Spleen (tissue), 11 donors: ENCODE measurements around the gene SGPL1. TPM values are rescaled to one million over a fixed set of nuclear protein-coding genes. Genes with fewer than 3 reads are reported as not detected.
"Not testable (repeated sequence)": the region's sequence is repeated elsewhere in the genome, so short reads cannot be mapped to it uniquely, and the experiment has no call there.

Source experiments
- DNase-seq: peaks from one replicate; pipeline ENCODE4 v3.0.0-alpha.2; 2020
- H3K27ac ChIP-seq, 8 donors: fragments of 200-600 bp; sonication (generic) in 7 of 8; 1 replicate in 4 of 8; 2 replicates in 4 of 8; pipeline versions ENCODE4 v1.5.0 to v1.8.0; 2016 to 2021; ENCODE audit warnings: inconsistent platforms in 4 of 8, mild to moderate bottlenecking in 4 of 8, moderate library complexity in 1 of 8
- H3K27me3 ChIP-seq, 7 donors: fragments of 200-600 bp; sonication (generic) in 6 of 7; replicated peaks in 1 of 7; 1 replicate in 4 of 7; 2 replicates in 3 of 7; pipeline versions ENCODE4 v1.5.0 to v1.8.0; 2016 to 2021; ENCODE audit warnings: inconsistent platforms in 3 of 7, mild to moderate bottlenecking in 1 of 7
- H3K36me3 ChIP-seq, 6 donors: fragments of 200-600 bp; sonication (generic) in 5 of 6; 1 replicate in 4 of 6; 2 replicates in 2 of 6; pipeline versions ENCODE4 v1.5.0 to v1.8.0; 2016 to 2021; ENCODE audit warnings: inconsistent platforms in 2 of 6
- H3K4me1 ChIP-seq, 6 donors: fragments of 200-600 bp; sonication (generic) in 5 of 6; 1 replicate in 3 of 6; 2 replicates in 3 of 6; pipeline versions ENCODE4 v1.5.0 to v1.8.0; 2016 to 2021; ENCODE audit warnings: inconsistent platforms in 3 of 6
- H3K4me3 ChIP-seq, 8 donors: fragments of 200-600 bp; sonication (generic) in 7 of 8; 1 replicate in 4 of 8; 2 replicates in 4 of 8; pipeline versions ENCODE4 v1.5.0 to v1.8.0; 2016 to 2021; ENCODE audit warnings: inconsistent platforms in 4 of 8, mild to moderate bottlenecking in 4 of 8, moderate library complexity in 2 of 8
- H3K9me3 ChIP-seq, 8 donors: fragments of 200-600 bp; sonication (generic) in 7 of 8; 1 replicate in 4 of 8; 2 replicates in 4 of 8; pipeline versions ENCODE4 v1.5.0 to v1.8.0; 2016 to 2021; ENCODE audit warnings: inconsistent platforms in 4 of 8
- CTCF ChIP-seq, 11 experiments: fragments of 200-600 bp in 7 of 11; fragments of 450-650 bp in 4 of 11; sonication (generic) in 4 of 11; IDR thresholded peaks in 8 of 11; conservative IDR thresholded peaks in 3 of 11; 1 replicate in 7 of 11; 2 replicates in 4 of 11; pipeline versions ENCODE4 v1.4.0 to v1.8.0; 2016 to 2021; ENCODE audit warnings: antibody characterized with exemption in 11 of 11, inconsistent platforms in 4 of 11, mild to moderate bottlenecking in 1 of 11
- POLR2A ChIP-seq, 3 donors: fragments of 450-650 bp; IDR thresholded peaks; one replicate each; pipeline ENCODE4 v1.5.1; 2017; ENCODE audit warnings: antibody characterized with exemption in 3 of 3, mild to moderate bottlenecking in 1 of 3
- POLR2AphosphoS5 ChIP-seq, 3 donors: sonication (generic); formaldehyde crosslinking; IDR thresholded peaks; one replicate each; pipeline ENCODE4 v1.5.1; 2017; ENCODE audit warnings: antibody characterized with exemption in 3 of 3
- WGBS, 5 donors: extraction: QIAGEN DNeasy Blood & Tissue Kit in 3 of 5; methylation state at CpG; one replicate each; pipeline versions ENCODE4 v1.1.5 to v1.1.7; 2013 to 2018; 5-methylcytosine and 5-hydroxymethylcytosine counted together
- intact Hi-C: fragments of 100-400 bp; cut with DNase I; formaldehyde crosslinking; loops from one replicate; pipeline ENCODE4 v1.15.0; 2023; ENCODE audit warnings: low total_unique reads
- polyA plus RNA-seq, 3 donors: library from polyadenylated mRNA; stranded (reverse); fragments of 200-250 nt; gene quantifications; one replicate each; pipeline ENCODE4 v1.2.1, GENCODE V29; 2013
- total RNA-seq, 7 donors: library from RNA; depleted of rRNA in 3 of 7; stranded (reverse); fragments of >200 nt in 3 of 7; fragmentation: NEBNext Ultra II Directional in 4 of 7; extraction: Animal tissue kit (Norgen Biotek cat#: 25700) in 4 of 7; gene quantifications; one replicate each; pipeline versions ENCODE4 v1.1.0 to v1.2.1, GENCODE V29; 2016 to 2021
- donor health status: healthy with polysubstance abuse.
- donor health status: DM: no; HTN: no; CAD: no; lungs with moderate emphysema.
- donor health status: DM: no; HTN: no; CAD: no.
- donor health status: Bipolar disorder and iron deficiency.
- donor health status: healthy.
- donor health status: DM: no; HTN: no; CAD: no.
- donor health status: DM: yes; HTN: yes; CAD: no.

The SGPL1 gene
- total and polyA plus RNA-seq, 10 donors, result 6.8 to 75.1 (median 60.7) TPM

- TF ChIP-seq POLR2AphosphoS5 (IDR thresholded peaks at IDR 0.05) (no peak), CTCF (IDR thresholded peaks at IDR 0.05 in 8 of 11, conservative IDR thresholded peaks at IDR 0.05 in 3 of 11) (no peak), POLR2A (IDR thresholded peaks at IDR 0.05) (no peak)
- no peak for DNase-seq
These were observed 100.5 kb downstream of the SGPL1 start for GRCh38 chr10:70916241-70916640.

GRCh38 chr10:70917226-70917625 is 101.5 kb downstream of the SGPL1 start:
- WGBS, 5 donors, result 72 to 90% (median 85%) methylated on average over 5 of the region's 5 CpGs
- TF ChIP-seq CTCF (IDR thresholded peaks at IDR 0.05 in 8 of 11, conservative IDR thresholded peaks at IDR 0.05 in 3 of 11), result no peak
- TF ChIP-seq POLR2AphosphoS5 (IDR thresholded peaks at IDR 0.05), result no peak
- TF ChIP-seq POLR2A (IDR thresholded peaks at IDR 0.05), result no peak
- Histone ChIP-seq H3K4me3 (no peak overlapping the region), H3K9me3 (no peaks in the 10 kb centered on the region), H3K27ac (no peak overlapping the region), H3K36me3 (no peaks in the 10 kb centered on the region), H3K4me1 (no peaks in the 10 kb centered on the region), H3K27me3 (peaks cover 0 to 43% (median 0%) of the 10 kb centered on the region in 7 donors)
- DNase-seq, result peak; percentile 33
- intact Hi-C loops, result no loop called here

More at GRCh38 chr10:70916241-70916640, 100.5 kb downstream of the SGPL1 start:
- no peaks in the 10 kb centered on the region for H3K4me1 ChIP-seq
- no peaks in the 10 kb centered on the region for H3K9me3 ChIP-seq
- no peaks in the 10 kb centered on the region for H3K36me3 ChIP-seq
- H3K27ac ChIP-seq, result no peak overlapping the region
- WGBS, 5 donors, result 86 to 94% (median 89%) methylated on average over 6 of the region's 6 CpGs
- no peak overlapping the region for H3K4me3 ChIP-seq
- intact Hi-C loops, result no loop called here
- H3K27me3 ChIP-seq, result peaks cover 0 to 36% (median 0%) of the 10 kb centered on the region in 7 donors

DNA sequence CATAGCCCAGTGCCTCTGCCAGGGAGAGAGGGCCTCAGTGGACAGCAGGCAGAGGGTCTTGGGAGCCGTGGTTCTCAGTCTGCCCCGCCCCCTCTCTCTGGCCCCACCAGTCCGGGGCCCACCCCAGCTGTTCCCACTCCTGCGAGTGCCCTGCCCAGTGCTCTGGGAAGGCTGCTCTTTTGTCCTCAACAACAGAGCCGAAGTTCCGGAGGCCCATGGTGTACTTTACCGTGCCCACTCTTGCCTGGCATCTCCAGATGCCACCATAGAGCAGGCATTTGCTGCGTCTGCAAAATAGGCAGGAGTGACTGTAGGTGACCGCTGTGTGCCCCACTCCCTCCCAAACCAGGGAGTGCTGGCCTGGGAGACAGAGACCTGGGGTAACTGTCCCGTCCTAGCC is 101.9 kb downstream of the SGPL1 start:
- intact Hi-C loops, result no loop called here
- H3K27ac ChIP-seq, result no peak overlapping the region
- peak; percentile 49 for DNase-seq
- H3K27me3 ChIP-seq, result peaks cover 0 to 47% (median 0%) of the 10 kb centered on the region in 7 donors
- H3K36me3 ChIP-seq, result no peaks in the 10 kb centered on the region
- H3K4me3 ChIP-seq, result no peak overlapping the region
- H3K4me1 ChIP-seq, result no peaks in the 10 kb centered on the region
- TF ChIP-seq CTCF (IDR thresholded peaks at IDR 0.05 in 8 of 11, conservative IDR thresholded peaks at IDR 0.05 in 3 of 11), result no peak
- no peak for TF ChIP-seq POLR2AphosphoS5 (IDR thresholded peaks at IDR 0.05)
- TF ChIP-seq POLR2A (IDR thresholded peaks at IDR 0.05), result no peak
- no peaks in the 10 kb centered on the region for H3K9me3 ChIP-seq
- WGBS, 5 donors, result 72 to 89% (median 86%) methylated on average over 3 to 10 of the region's 10 CpGs

GRCh38 chr10:70918851-70919530 is 103.2 kb downstream of the SGPL1 start:
- H3K27me3 ChIP-seq, result peaks cover 0 to 60% (median 0%) of the 10 kb centered on the region in 7 donors
- H3K27ac ChIP-seq, result no peak overlapping the region
- H3K9me3 ChIP-seq, result no peaks in the 10 kb centered on the region
- no peaks in the 10 kb centered on the region for H3K4me1 ChIP-seq
- peak; percentile 63 for DNase-seq
- no peak overlapping the region for H3K4me3 ChIP-seq
- TF ChIP-seq CTCF (IDR thresholded peaks at IDR 0.05 in 8 of 11, conservative IDR thresholded peaks at IDR 0.05 in 3 of 11) (no peak), POLR2AphosphoS5 (IDR thresholded peaks at IDR 0.05) (no peak), POLR2A (IDR thresholded peaks at IDR 0.05) (no peak)
- WGBS, 5 donors, result 60 to 77% (median 74%) methylated on average over 21 to 22 of the region's 22 CpGs
- no peaks in the 10 kb centered on the region for H3K36me3 ChIP-seq
- intact Hi-C loops, result no loop called here

- intact Hi-C loops, result loop anchor here (10.0 kb wide), 1 partner anchor 365 kb away; no protein-coding TSS in a partner anchor
- H3K4me3 ChIP-seq, H3K27ac ChIP-seq, H3K4me1 ChIP-seq, H3K36me3 ChIP-seq, H3K9me3 ChIP-seq: not testable (repeated sequence)
- 80 to 89% (median 87%) methylated on average over 10 of the region's 10 CpGs for WGBS, 5 donors
- H3K27me3 ChIP-seq, result peaks cover 0 to 64% (median 0%) of the 10 kb centered on the region in 7 donors
- DNase-seq, result peak; percentile 52
These were observed 104.2 kb downstream of the SGPL1 start for GRCh38 chr10:70919906-70920305.
